Stimulated activated CD4-positive, alpha-beta T cell treated with anti-CD3 and anti-CD28 coated beads, Interleukin-12 subunit alpha, Interleukin-12 subunit beta, amount 100 ng/mL, for 4 hours (primary cell): ENCODE data around the gene SH3BGR.

Experiments
- DNase-seq: peaks from one replicate; pipeline ENCODE4 v3.0.0-alpha.2; 2020

SH3BGR gene

DNA sequence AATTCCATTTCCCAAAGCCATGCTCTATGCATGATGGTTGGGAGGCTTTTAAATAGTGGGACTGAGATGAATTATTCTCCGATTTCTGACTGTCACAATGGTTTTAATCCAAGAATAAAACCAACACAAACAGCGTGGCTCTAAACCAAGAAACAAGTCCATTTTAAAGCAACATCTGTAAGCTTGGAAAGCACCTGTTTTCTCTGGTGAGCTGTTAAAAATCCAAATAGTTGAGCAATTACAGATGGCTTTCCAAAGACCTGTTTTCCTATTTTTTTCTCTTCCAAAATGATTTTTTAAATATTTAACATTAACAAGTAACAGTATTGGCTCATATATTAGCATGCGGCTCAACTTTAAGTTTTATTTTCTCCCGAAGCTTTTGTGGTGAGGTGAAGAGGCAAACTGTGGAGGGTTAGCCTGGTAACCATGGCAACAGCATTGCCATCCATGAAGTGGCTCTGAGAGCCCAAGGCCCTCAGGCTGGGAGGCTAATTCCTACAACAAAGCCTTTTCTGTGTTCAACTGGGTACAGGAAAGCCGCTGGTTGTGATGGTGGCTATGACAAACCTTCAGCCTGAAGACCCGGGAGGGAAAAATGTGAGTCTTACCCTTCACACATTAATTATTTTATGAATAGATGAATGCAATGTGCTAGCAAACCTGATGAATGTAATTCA lies 104.3 kb downstream of the SH3BGR start:
- DNase-seq, result no peak

GRCh38 chr21:39559511-39559910 lies 107.7 kb downstream of the SH3BGR start:
- no peak for DNase-seq

GRCh38 chr21:39561140-39561539 lies 109.4 kb downstream of the SH3BGR start:
- DNase-seq, result no peak

DNA sequence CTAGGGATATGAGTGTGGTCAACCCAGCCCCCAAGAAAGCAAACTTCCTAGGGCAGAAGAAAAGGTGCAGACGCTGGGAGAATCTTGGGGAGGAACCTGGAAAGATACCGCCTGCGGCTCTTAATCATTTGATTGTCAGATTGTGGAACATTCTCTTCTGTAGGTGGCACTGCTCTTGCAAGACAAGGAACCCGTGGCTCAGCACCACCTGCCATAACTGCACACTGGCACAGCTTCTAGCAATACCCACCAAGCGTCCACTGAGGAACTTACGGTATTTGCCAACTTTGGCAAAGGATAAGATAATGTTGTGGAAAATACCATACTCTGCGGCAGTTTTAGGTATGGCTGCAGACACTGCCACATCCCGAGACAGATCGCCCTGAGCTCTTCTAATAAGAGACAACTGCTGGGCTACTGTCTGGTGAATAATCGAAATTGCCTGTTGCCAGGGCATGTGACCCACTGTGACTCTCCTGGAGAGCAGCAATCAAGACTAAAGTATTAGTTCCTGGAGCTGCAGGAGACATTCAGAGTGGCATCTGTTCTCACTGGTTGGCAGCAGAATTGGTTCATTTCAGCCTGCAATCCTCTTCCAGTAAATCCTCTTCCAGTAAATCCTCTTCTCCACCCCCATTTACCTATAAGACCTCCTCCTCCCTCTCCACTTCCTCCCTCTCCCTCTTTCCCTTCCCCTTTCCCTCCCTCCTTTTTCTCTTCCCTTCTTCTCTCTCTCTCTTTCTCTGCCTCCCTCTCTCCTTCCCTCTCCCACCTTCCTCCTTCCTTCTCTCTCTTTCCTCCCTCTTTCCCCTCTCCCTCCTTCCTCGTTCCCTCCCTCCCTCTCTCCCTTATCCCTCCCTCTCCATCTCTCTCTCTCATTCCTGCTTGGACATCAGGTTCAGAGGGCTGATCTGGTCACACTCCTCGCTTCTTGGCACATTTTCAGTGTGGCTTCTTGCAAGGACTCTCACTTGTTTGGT lies 111.3 kb downstream of the SH3BGR start:
- no peak for DNase-seq

GRCh38 chr21:39564200-39564599 lies 112.4 kb downstream of the SH3BGR start:
- no peak for DNase-seq
